ENCODE measurements around the gene ABI3BP. TPM values are rescaled to one million over a fixed set of nuclear protein-coding genes. Genes with fewer than 3 reads are reported as not detected.

The ABI3BP gene
- total RNA-seq, 6 experiments from 2014 or later: 1.5 to 4.9 (median 3.0) TPM

- DNase-seq: peak; percentile 54 to 67 (median 57)
- peak; percentile 31 to 56 (median 38) for TF ChIP-seq CTCF (IDR thresholded peaks at IDR 0.05)
- TF ChIP-seq POLR2A (IDR thresholded peaks at IDR 0.05): no peak
These were observed 231.8 kb downstream of the ABI3BP start for GRCh38 chr3:100761211-100761942.

GRCh38 chr3:100760377-100760776 is 232.8 kb downstream of the ABI3BP start:
- whole genome bisulfite sequencing (ENCODE audit: insufficient coverage, low coverage, low lambda C conversion rate, missing lambda C conversion rate): 28% methylated on average over 4 of the region's 4 CpGs
- no peaks in the 10 kb centered on the region for H3K27me3 ChIP-seq
- no peaks in the 10 kb centered on the region for H3K9me3 ChIP-seq
- intact Hi-C loops (cut with DNase I): no loop called here
- H3K4me1 ChIP-seq: peaks cover 0 to 32% (median 0%) of the 10 kb centered on the region in 4 donors
- no peaks in the 10 kb centered on the region for H3K36me3 ChIP-seq
- peak overlapping the region in 2 of 3 donors; percentile 15 to 21 for H3K4me3 ChIP-seq
- peak overlapping the region in 1 of 3 donors; percentile 20 for H3K27ac ChIP-seq
- DNase-seq (no peak), ATAC-seq (peak in 3 of 4 donors; percentile 18 to 50 (median 33))
- TF ChIP-seq CTCF (IDR thresholded peaks at IDR 0.05) (no peak), POLR2A (IDR thresholded peaks at IDR 0.05) (no peak)

More at GRCh38 chr3:100761211-100761942, 231.8 kb downstream of the ABI3BP start:
- H3K27me3 ChIP-seq: no peaks in the 10 kb centered on the region
- no peak overlapping the region for H3K4me3 ChIP-seq
- H3K36me3 ChIP-seq: no peaks in the 10 kb centered on the region
- peaks cover 0 to 24% (median 0%) of the 10 kb centered on the region in 4 donors for H3K4me1 ChIP-seq
- peak; percentile 82 to 91 (median 90) for ATAC-seq
- H3K9me3 ChIP-seq: no peaks in the 10 kb centered on the region
- 36% methylated on average over 1 of the region's 1 CpG for WGBS (ENCODE audit: insufficient coverage, low coverage, low lambda C conversion rate, missing lambda C conversion rate)
- H3K27ac ChIP-seq: peak overlapping the region in 1 of 3 donors; percentile 20
- intact Hi-C loops (cut with DNase I): no loop called here

GRCh38 chr3:100759950-100760349 is 233.3 kb downstream of the ABI3BP start:
- no peaks in the 10 kb centered on the region for H3K27me3 ChIP-seq
- peaks cover 0 to 36% (median 0%) of the 10 kb centered on the region in 4 donors for H3K4me1 ChIP-seq
- H3K27ac ChIP-seq: peak overlapping the region in 1 of 3 donors; percentile 20
- H3K9me3 ChIP-seq: no peaks in the 10 kb centered on the region
- intact Hi-C loops (cut with DNase I): no loop called here
- H3K4me3 ChIP-seq: peak overlapping the region in 2 of 3 donors; percentile 15 to 21
- H3K36me3 ChIP-seq: no peaks in the 10 kb centered on the region
- peak in 1 of 4 donors; percentile 5 for ATAC-seq
- TF ChIP-seq POLR2A (IDR thresholded peaks at IDR 0.05) (no peak), CTCF (IDR thresholded peaks at IDR 0.05) (no peak)
- DNase-seq: no peak

- Histone ChIP-seq H3K9me3 (no peaks in the 10 kb centered on the region), H3K4me3 (no peak overlapping the region), H3K27ac (no peak overlapping the region), H3K27me3 (no peaks in the 10 kb centered on the region), H3K36me3 (no peaks in the 10 kb centered on the region), H3K4me1 (peaks cover 0 to 43% (median 0%) of the 10 kb centered on the region in 4 donors)
- DNase-seq (no peak), ATAC-seq (no peak)
- 54% methylated on average over 3 of the region's 3 CpGs for WGBS (ENCODE audit: insufficient coverage, low coverage, low lambda C conversion rate, missing lambda C conversion rate)
- intact Hi-C loops (cut with DNase I): no loop called here
- TF ChIP-seq CTCF (IDR thresholded peaks at IDR 0.05) (no peak), POLR2A (IDR thresholded peaks at IDR 0.05) (no peak)
These were observed 234.1 kb downstream of the ABI3BP start for GRCh38 chr3:100759159-100759558.
